ENCODE data around the gene CFAP61. TPM values are rescaled to one million over a fixed set of nuclear protein-coding genes. Genes with fewer than 3 reads are reported as not detected.
A peak's percentile ranks its signal among the peaks of the same experiment; 100 is the strongest.

Gene CFAP61
- total and polyA plus RNA-seq, 2 experiments from 2014 or later: 0.21 TPM; not detected in 1

GRCh38 chr20:20078041-20078440 lies 25.7 kb downstream of the CFAP61 start (continued):
- TF ChIP-seq ETS1 (IDR thresholded peaks at IDR 0.05): no peak
- TF ChIP-seq NANOG (IDR thresholded peaks at IDR 0.05; ENCODE audit: borderline replicate concordance): no peak
- no peak for TF ChIP-seq EZH2phosphoT487 (IDR thresholded peaks at IDR 0.05; ENCODE audit: unreplicated experiment)
- no peak for TF ChIP-seq JUNB (IDR thresholded peaks at IDR 0.05; ENCODE audit: unreplicated experiment)
- TF ChIP-seq CTCF (conservative IDR thresholded peaks at IDR 0.05; ENCODE audit: low read depth in 2 of 2): no peak
- no peak for TF ChIP-seq STAT1 (IDR thresholded peaks at IDR 0.05; ENCODE audit: unreplicated experiment)
- TF ChIP-seq ZNF114 (CRISPR knock-in tag; IDR thresholded peaks at IDR 0.05): no peak
- no peak for TF ChIP-seq CREB1 (CRISPR knock-in tag; IDR thresholded peaks at IDR 0.05; ENCODE audit: low read depth)
- no peak for TF ChIP-seq POLR2AphosphoS5 (IDR thresholded peaks at IDR 0.05; ENCODE audit: low read depth)
- no peak for TF ChIP-seq ZNF331 (CRISPR knock-in tag; IDR thresholded peaks at IDR 0.05; ENCODE audit: low read depth)

GRCh38 chr20:20079102-20079784 lies 26.9 kb downstream of the CFAP61 start:
- H3K9me2 ChIP-seq (ENCODE audit: insufficient read depth): peaks cover 4% of the 10 kb centered on the region; the same call in 1 of the 2 replicates
- ATAC-seq: no peak
- no peaks in the 10 kb centered on the region for H3K36me3 Mint-ChIP-seq (ENCODE audit: low read depth)
- peaks cover 21% of the 10 kb centered on the region for H3K4me1 ChIP-seq (ENCODE audit: insufficient read depth)
- H3K79me2 ChIP-seq (replicated peaks; ENCODE audit: insufficient read depth): no peaks in the 10 kb centered on the region
- H3K27me3 ChIP-seq (ENCODE audit: insufficient read depth): no peaks in the 10 kb centered on the region
- no peaks in the 10 kb centered on the region for H3K36me3 ChIP-seq (ENCODE audit: insufficient read depth)
- peak overlapping the region; percentile 69 for H3K4me2 ChIP-seq
- peak; percentile 43 for DNase-seq (ENCODE audit: low spot score)
- H3K4me3 Mint-ChIP-seq: peak overlapping the region; percentile 47
- H2AFZ ChIP-seq: peak overlapping the region; percentile 88
- no peak overlapping the region for H3K4me3 ChIP-seq
- H3K4me1 Mint-ChIP-seq: peaks cover 27% of the 10 kb centered on the region
- H3K27me3 Mint-ChIP-seq (ENCODE audit: insufficient read depth, low read depth, poor library complexity): peaks cover 2% of the 10 kb centered on the region
- H3K27ac ChIP-seq (ENCODE audit: low read depth): no peak overlapping the region
- no peaks in the 10 kb centered on the region for H4K20me1 ChIP-seq (replicated peaks; ENCODE audit: insufficient read depth)
- H3F3A ChIP-seq (replicated peaks; ENCODE audit: low read depth): no peaks in the 10 kb centered on the region
- H3K9me3 Mint-ChIP-seq: no peaks in the 10 kb centered on the region
- peak overlapping the region; percentile 66 for H3K27ac Mint-ChIP-seq
- TF ChIP-seq REST (IDR thresholded peaks at IDR 0.05; ENCODE audit: unreplicated experiment): no peak
- TF ChIP-seq NANOG (IDR thresholded peaks at IDR 0.05; ENCODE audit: borderline replicate concordance): no peak
- no peak for TF ChIP-seq ZNF331 (CRISPR knock-in tag; IDR thresholded peaks at IDR 0.05; ENCODE audit: low read depth)
- TF ChIP-seq CREB1 (CRISPR knock-in tag; IDR thresholded peaks at IDR 0.05; ENCODE audit: low read depth): no peak
- no peak for TF ChIP-seq EZH2 (IDR thresholded peaks at IDR 0.05; ENCODE audit: low read depth, unreplicated experiment)

All from GM23338 (cell line).